H1 (cell line): ENCODE measurements around the gene DRC1. TPM values are rescaled to one million over a fixed set of nuclear protein-coding genes. Genes with fewer than 3 reads are reported as not detected.

Experiments
- CTCF ChIA-PET: fragments of 300-600 bp; sonication (Branson Sonifier 250); formaldehyde crosslinking; loops from one replicate; lab custom pipeline; 2021; ENCODE audit not compliant: partially characterized antibody; lab: Charles Lee
- POLR2A ChIA-PET: fragments of 300-600 bp; sonication (Branson Sonifier 250); formaldehyde crosslinking; loops from one replicate; lab custom pipeline; 2021; ENCODE audit warnings: inconsistent platforms; ENCODE audit not compliant: partially characterized antibody; lab: Charles Lee
- DNase-seq, 2 experiments: peaks; one replicate each; pipeline versions ENCODE4 v3.0.0 to v3.0.0-alpha.2; 2010 to 2022; ENCODE audit warnings: low spot score in 2 of 2, low read depth in 1 of 2, mixed read lengths in 1 of 2
- FAIRE-seq: peaks from 2 replicates; lab custom pipeline; 2011; peaks lifted over from hg19 to GRCh38; lab: Jason Lieb, UNC
- H2AFZ ChIP-seq: 2 replicates; pipeline ENCODE4 v1.8.1; 2012; ENCODE audit warnings: low read length, inconsistent platforms
- H2AK5ac ChIP-seq: 2 replicates; pipeline ENCODE4 v1.6.1; 2013; ENCODE audit warnings: low read depth, low read length
- H2BK120ac ChIP-seq: replicated peaks from 2 replicates; pipeline ENCODE3; 2013; ENCODE audit warnings: low read depth, low read length, inconsistent platforms
- H2BK12ac ChIP-seq: 2 replicates; pipeline ENCODE4 v1.6.1; 2013; ENCODE audit warnings: low read depth, low read length
- H2BK15ac ChIP-seq: 2 replicates; pipeline ENCODE4 v1.6.1; 2013; ENCODE audit warnings: low read length
- H2BK20ac ChIP-seq: 2 replicates; pipeline ENCODE4 v1.6.1; 2013; ENCODE audit warnings: low read length
- H2BK5ac ChIP-seq: 2 replicates; pipeline ENCODE4 v1.6.1; 2013; ENCODE audit warnings: low read depth, low read length
- H3K14ac ChIP-seq: 2 replicates; pipeline ENCODE4 v1.6.1; 2013; ENCODE audit warnings: inconsistent platforms; ENCODE audit not compliant: insufficient read length
- H3K18ac ChIP-seq: 2 replicates; pipeline ENCODE4 v1.6.1; 2013; ENCODE audit warnings: low read length; ENCODE audit errors: extremely low read depth
- H3K23ac ChIP-seq: 2 replicates; pipeline ENCODE4 v1.6.1; 2013; ENCODE audit warnings: inconsistent platforms; ENCODE audit not compliant: insufficient read length
- H3K23me2 ChIP-seq: 2 replicates; pipeline ENCODE4 v1.6.1; 2013; ENCODE audit warnings: low read depth, low read length
- H3K27ac ChIP-seq: 2 replicates; pipeline ENCODE4 v1.6.1; 2011; ENCODE audit warnings: low read depth, low read length, inconsistent platforms
- H3K27me3 ChIP-seq, 4 experiments: replicated peaks in 1 of 4; 1 replicate in 1 of 4; 2 replicates in 3 of 4; pipeline versions ENCODE4 v1.6.1 to v1.8.1; 2011 to 2013; ENCODE audit warnings: low read length in 3 of 4, mild to moderate bottlenecking in 3 of 4, inconsistent platforms in 2 of 4, mixed read lengths in 2 of 4, moderate library complexity in 1 of 4; ENCODE audit not compliant: control insufficient read depth in 3 of 4, insufficient read depth in 3 of 4; ENCODE audit errors: extremely low read depth in 1 of 4
- H3K36me3 ChIP-seq, 4 experiments: 2 replicates each; pipeline versions ENCODE4 v1.6.1 to v1.8.1; 2011 to 2013; ENCODE audit warnings: mild to moderate bottlenecking in 4 of 4, low read length in 3 of 4, moderate library complexity in 2 of 4, control low read depth in 1 of 4, inconsistent platforms in 1 of 4; ENCODE audit not compliant: insufficient read depth in 4 of 4, control insufficient read depth in 2 of 4
- H3K4ac ChIP-seq: replicated peaks from 2 replicates; pipeline ENCODE3; 2013; ENCODE audit warnings: low read length, low read depth, mixed read lengths, inconsistent platforms; ENCODE audit not compliant: insufficient read length
- H3K4me1 ChIP-seq, 4 experiments: replicated peaks in 1 of 4; 1 replicate in 1 of 4; 2 replicates in 3 of 4; pipeline versions ENCODE4 v1.6.1 to v1.8.1; 2011 to 2013; ENCODE audit warnings: low read length in 3 of 4, inconsistent platforms in 2 of 4, mixed read lengths in 1 of 4; ENCODE audit not compliant: insufficient read depth in 4 of 4, control insufficient read depth in 3 of 4
- H3K4me2 ChIP-seq, 2 experiments: 2 replicates each; pipeline versions ENCODE4 v1.6.1 to v1.8.1; 2011 to 2013; ENCODE audit warnings: low read depth in 2 of 2, low read length in 2 of 2, control low read depth in 1 of 2, inconsistent platforms in 1 of 2, mild to moderate bottlenecking in 1 of 2; ENCODE audit not compliant: insufficient read depth in 1 of 2
- H3K4me3 ChIP-seq, 4 experiments: fragments of 200-600, 300-600 bp in 1 of 4; sonication (generic), shearing (Covaris generic), sonication (Bioruptor Twin) in 1 of 4; 2 replicates each; pipeline versions ENCODE4 v1.5.1 to v1.8.1; 2011 to 2016; ENCODE audit warnings: low read length in 4 of 4, low read depth in 3 of 4, control low read depth in 2 of 4, inconsistent platforms in 2 of 4, mild to moderate bottlenecking in 2 of 4, mixed read lengths in 1 of 4, moderate library complexity in 1 of 4; ENCODE audit not compliant: insufficient read depth in 2 of 4; ENCODE audit errors: extremely low read depth in 1 of 4
- H3K56ac ChIP-seq: replicated peaks from 2 replicates; pipeline ENCODE3; 2013; ENCODE audit warnings: low read depth, mild to moderate bottlenecking, mixed read lengths, low read length, inconsistent platforms; ENCODE audit not compliant: insufficient read length
- H3K79me1 ChIP-seq: 2 replicates; pipeline ENCODE4 v1.6.1; 2013; ENCODE audit warnings: low read depth, low read length, control low read depth
- H3K79me2 ChIP-seq, 2 experiments: 2 replicates each; pipeline versions ENCODE4 v1.6.1 to v1.8.1; 2012 to 2013; ENCODE audit warnings: low read length in 2 of 2, mild to moderate bottlenecking in 2 of 2, inconsistent platforms in 1 of 2; ENCODE audit not compliant: insufficient read depth in 2 of 2, control insufficient read depth in 1 of 2
- H3K9ac ChIP-seq, 4 experiments: replicated peaks in 1 of 4; 1 replicate in 1 of 4; 2 replicates in 3 of 4; pipeline versions ENCODE4 v1.6.1 to v1.8.1; 2011 to 2013; ENCODE audit warnings: low read depth in 3 of 4, low read length in 3 of 4, control low read depth in 2 of 4, mild to moderate bottlenecking in 2 of 4, moderate library complexity in 2 of 4, inconsistent platforms in 1 of 4; ENCODE audit errors: extremely low read depth in 1 of 4
- H3K9me3 ChIP-seq, 2 experiments: 2 replicates each; pipeline versions ENCODE4 v1.6.1 to v1.8.1; 2012 to 2013; ENCODE audit warnings: mild to moderate bottlenecking in 2 of 2, moderate library complexity in 2 of 2, control low read depth in 1 of 2, inconsistent platforms in 1 of 2, low read depth in 1 of 2, low read length in 1 of 2, mixed read lengths in 1 of 2; ENCODE audit not compliant: insufficient read depth in 2 of 2
- H4K20me1 ChIP-seq, 2 experiments: replicated peaks in 1 of 2; 2 replicates each; pipeline versions ENCODE3 to v1.8.1; 2011 to 2013; ENCODE audit warnings: inconsistent platforms in 2 of 2, low read length in 2 of 2, mild to moderate bottlenecking in 1 of 2; ENCODE audit not compliant: insufficient read depth in 2 of 2, control insufficient read depth in 1 of 2
- H4K5ac ChIP-seq: 2 replicates; pipeline ENCODE4 v1.6.1; 2013; ENCODE audit warnings: low read length, low read depth, mixed read lengths, inconsistent platforms; ENCODE audit not compliant: insufficient read length
- H4K8ac ChIP-seq: 2 replicates; pipeline ENCODE4 v1.8.0; 2013; ENCODE audit warnings: mild to moderate bottlenecking, moderate library complexity, low read length, inconsistent platforms; ENCODE audit not compliant: insufficient read depth; ENCODE audit errors: extremely low read depth
- H4K91ac ChIP-seq: replicated peaks from 2 replicates; pipeline ENCODE3; 2013; ENCODE audit warnings: low read length, mixed read lengths, inconsistent platforms; ENCODE audit not compliant: insufficient read length
- BRCA1 ChIP-seq: IDR thresholded peaks from 2 replicates; pipeline ENCODE4 v1.6.1; 2012; ENCODE audit warnings: low read depth, low read length, improper control_type of control experiment
- CTBP2 ChIP-seq: IDR thresholded peaks from 2 replicates; pipeline ENCODE4 v1.7.0; 2011; ENCODE audit warnings: borderline replicate concordance, mild to moderate bottlenecking, moderate library complexity, mixed read lengths, low read length; ENCODE audit not compliant: insufficient read depth, insufficient read length
- EGR1 ChIP-seq: IDR thresholded peaks from 2 replicates; pipeline ENCODE4 v1.6.1; 2011; ENCODE audit warnings: low read depth, low read length, borderline replicate concordance
- GABPA ChIP-seq: IDR thresholded peaks from 2 replicates; pipeline ENCODE4 v1.6.1; 2011; ENCODE audit warnings: mild to moderate bottlenecking, low read length, moderate library complexity, borderline replicate concordance; ENCODE audit not compliant: insufficient read depth
- KDM4A ChIP-seq: IDR thresholded peaks from one replicate; pipeline ENCODE4 v1.7.1; 2012; ENCODE audit warnings: low read depth, mild to moderate bottlenecking, moderate library complexity, low read length, inconsistent platforms; ENCODE audit not compliant: severe bottlenecking
- NRF1 ChIP-seq: IDR thresholded peaks from 2 replicates; pipeline ENCODE4 v1.6.1; 2011; ENCODE audit warnings: mild to moderate bottlenecking, low read depth, low read length, improper control_type of control experiment
- POU5F1 ChIP-seq: IDR thresholded peaks from 2 replicates; pipeline ENCODE4 v1.6.1; 2011; ENCODE audit warnings: low read depth, mild to moderate bottlenecking, low read length, moderate library complexity
- SP4 ChIP-seq: IDR thresholded peaks from 2 replicates; pipeline ENCODE4 v1.6.1; 2012; ENCODE audit warnings: low read length, inconsistent platforms
- SRF ChIP-seq: IDR thresholded peaks from 2 replicates; pipeline ENCODE4 v1.6.1; 2011; ENCODE audit warnings: mild to moderate bottlenecking, low read depth, low read length, moderate library complexity
- SUZ12 ChIP-seq: fragments of 200-600 bp; sonication (generic); IDR thresholded peaks from 2 replicates; pipeline ENCODE4 v1.6.1; 2012; ENCODE audit warnings: mild to moderate bottlenecking, inconsistent platforms, low read length, moderate library complexity, mixed read lengths
- TAF1 ChIP-seq: IDR thresholded peaks from 2 replicates; pipeline ENCODE4 v1.6.1; 2011; ENCODE audit warnings: mild to moderate bottlenecking, low read depth, low read length
- WGBS, 2 experiments: shearing (Covaris generic) in 1 of 2; methylation state at CpG; one replicate each; pipeline versions ENCODE4 v1.1.6 to v1.1.7; 2013 to 2015; ENCODE audit warnings: low lambda C conversion rate in 2 of 2, mixed read lengths in 2 of 2, inconsistent platforms in 1 of 2, low coverage in 1 of 2, missing lambda C conversion rate in 1 of 2; ENCODE audit not compliant: insufficient replicate concordance in 2 of 2, insufficient coverage in 1 of 2, insufficient read length in 1 of 2; ENCODE audit errors: extremely low coverage in 1 of 2, missing lambda C conversion rate in 1 of 2; 5-methylcytosine and 5-hydroxymethylcytosine counted together
- polyA plus RNA-seq, 7 experiments: library from polyadenylated mRNA; depleted of rRNA in 3 of 7; stranded (reverse) in 5 of 7; unstranded in 2 of 7; fragments of >200 nt in 5 of 7; fragments of 200-250 nt in 2 of 7; gene quantifications; 1 replicate in 5 of 7; 2 replicates in 1 of 7; 4 replicates in 1 of 7; pipeline versions ENCODE4 v1.2.1 to v1.2.3, GENCODE V29; 2011 to 2013; ENCODE audit warnings: missing spikeins in 2 of 7, mixed read lengths in 2 of 7
- total RNA-seq: library from RNA; stranded (reverse); fragmentation: NEBNext Ultra II Directional; extraction: Animal tissue kit (Norgen Biotek cat#: 25700); gene quantifications from 2 replicates; pipeline ENCODE4 v1.2.1, GENCODE V29; 2021
- TF ChIP-seq, protein P1 (sequence below): IDR thresholded peaks from 2 replicates; pipeline ENCODE4 v1.6.1; 2011; ENCODE audit warnings: low read length, improper control_type of control experiment

Gene DRC1
- total and polyA plus RNA-seq, 2 of the 8 experiments (the other 6 are each of a cell fraction or from before 2014, with no cell fraction given), result 0.08 TPM; not detected in 1

DNA sequence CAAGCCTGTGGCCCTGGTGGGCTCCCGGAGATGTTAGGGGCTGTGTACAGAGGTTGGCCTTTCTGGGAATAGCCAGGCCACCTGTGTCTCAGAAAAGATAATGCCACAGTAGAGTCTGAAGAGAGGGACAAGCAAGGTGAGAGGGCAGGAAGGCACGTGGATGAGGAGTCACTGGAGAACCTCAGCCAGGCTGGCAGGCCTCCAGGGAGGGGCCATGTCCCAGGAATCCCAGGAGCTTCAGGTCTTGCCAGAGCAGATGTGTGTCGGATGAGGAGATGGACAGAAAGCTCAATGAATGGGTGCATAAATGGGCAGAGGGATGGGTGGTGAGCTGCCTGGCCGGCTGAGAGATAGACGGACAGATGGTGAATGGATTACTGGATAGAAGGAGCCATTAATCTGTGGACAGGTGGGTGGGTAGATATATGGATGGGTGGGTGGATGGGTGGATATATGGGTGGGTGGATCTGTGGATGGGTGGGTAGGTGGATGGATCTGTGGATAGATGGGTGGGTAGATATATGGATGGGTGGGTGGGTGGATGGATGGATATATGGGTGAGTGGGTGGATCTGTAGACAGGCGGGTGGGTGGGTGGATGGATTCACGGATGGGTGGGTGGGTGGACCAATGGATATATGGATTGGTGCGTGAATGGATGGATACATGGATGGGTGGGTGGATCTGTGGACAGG is 84.2 kb downstream of the DRC1 start:
- H3K18ac ChIP-seq, result no peak overlapping the region
- H4K8ac ChIP-seq, result no peak overlapping the region
- no peak overlapping the region for H3K27ac ChIP-seq
- DNase-seq, result no peak
- no peak overlapping the region for H3K23ac ChIP-seq
- H2BK12ac ChIP-seq, result no peak overlapping the region
- POLR2A ChIA-PET, result no interaction called here
- no peaks in the 10 kb centered on the region for H3K36me3 ChIP-seq
- no peaks in the 10 kb centered on the region for H3K9me3 ChIP-seq
- 65% methylated on average over 5 of the region's 8 CpGs; no CpG with 5 or more reads in 1 of the 2 experiments for WGBS, 2 experiments
- H3K4ac ChIP-seq, result no peak overlapping the region
- peaks cover 0 to 7% of the 10 kb centered on the region in 2 experiments for H4K20me1 ChIP-seq
- no peak overlapping the region for H3K56ac ChIP-seq
- no peaks in the 10 kb centered on the region; a peak in 1 of 7 replicates for H3K4me1 ChIP-seq
- CTCF ChIA-PET, result interaction anchor here (3.4 kb wide), 1 partner anchor 17 kb away, joined by 14 read pairs; no protein-coding TSS in a partner anchor
- H2BK120ac ChIP-seq, result no peak overlapping the region
- H3K4me3 ChIP-seq, result no peak overlapping the region
- no peak overlapping the region for H3K9ac ChIP-seq
- no peak overlapping the region for H2BK20ac ChIP-seq
- no peak overlapping the region for H4K91ac ChIP-seq
- no peak overlapping the region for H2AK5ac ChIP-seq
- H3K27me3 ChIP-seq, result no peaks in the 10 kb centered on the region
- H3K23me2 ChIP-seq, result peaks cover 5% of the 10 kb centered on the region; the same call in 1 of the 2 replicates
- H2BK15ac ChIP-seq, result no peak overlapping the region
- FAIRE-seq, result no peak
- H3K79me1 ChIP-seq, result no peaks in the 10 kb centered on the region
- H3K4me2 ChIP-seq, result no peak overlapping the region
- no peak overlapping the region for H2AFZ ChIP-seq
- H3K79me2 ChIP-seq, result no peaks in the 10 kb centered on the region
- H2BK5ac ChIP-seq, result no peak overlapping the region
- H4K5ac ChIP-seq, result no peak overlapping the region
- H3K14ac ChIP-seq, result no peak overlapping the region
- TF ChIP-seq GABPA, result no peak
- TF ChIP-seq SUZ12, result no peak
- no peak for TF ChIP-seq KDM4A
- no peak for TF ChIP-seq SRF
- TF ChIP-seq EGR1, result no peak
- TF ChIP-seq POU5F1, result no peak
- TF ChIP-seq CTBP2, result no peak
- TF ChIP-seq, protein P1, sequence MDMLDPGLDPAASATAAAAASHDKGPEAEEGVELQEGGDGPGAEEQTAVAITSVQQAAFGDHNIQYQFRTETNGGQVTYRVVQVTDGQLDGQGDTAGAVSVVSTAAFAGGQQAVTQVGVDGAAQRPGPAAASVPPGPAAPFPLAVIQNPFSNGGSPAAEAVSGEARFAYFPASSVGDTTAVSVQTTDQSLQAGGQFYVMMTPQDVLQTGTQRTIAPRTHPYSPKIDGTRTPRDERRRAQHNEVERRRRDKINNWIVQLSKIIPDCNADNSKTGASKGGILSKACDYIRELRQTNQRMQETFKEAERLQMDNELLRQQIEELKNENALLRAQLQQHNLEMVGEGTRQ, result no peak
- no peak for TF ChIP-seq TAF1
- TF ChIP-seq SP4, result no peak
- TF ChIP-seq BRCA1, result no peak
- TF ChIP-seq NRF1, result no peak
